RWPE1 (cell line): ENCODE measurements around the gene NAV3.

Experiments
- CTCF ChIA-PET: fragments of 350-600 bp; sonication (Branson Sonifier 250); formaldehyde crosslinking; extraction: SDS; loops from one replicate; lab custom pipeline; 2021; lab: Yijun Ruan, JAX
- POLR2A ChIA-PET: fragments of 400-600 bp; formaldehyde crosslinking; extraction: SDS; loops from one replicate; lab custom pipeline; 2020; ENCODE audit warnings: antibody characterized with exemption; ENCODE audit not compliant: low non-redundant PET; lab: Yijun Ruan, JAX
- DNase-seq: peaks from one replicate; pipeline ENCODE4 v3.0.0; 2012; ENCODE audit warnings: low spot score
- H3K27ac ChIP-seq: fragments of 450-650 bp; 2 replicates; pipeline ENCODE4 v1.5.1; 2017
- TF ChIP-seq, protein P1 (sequence below): fragments of 450-650 bp; conservative IDR thresholded peaks from 2 replicates; pipeline ENCODE4 v1.5.1; 2017; ENCODE audit warnings: low read depth, mild to moderate bottlenecking

NAV3 gene

GRCh38 chr12:78118036-78118435, 287.3 kb downstream of the NAV3 start:
- DNase-seq = no peak
- no peak overlapping the region for H3K27ac ChIP-seq
- ChIA-PET CTCF (no interaction called here), POLR2A (no interaction called here)
- TF ChIP-seq, protein P1, sequence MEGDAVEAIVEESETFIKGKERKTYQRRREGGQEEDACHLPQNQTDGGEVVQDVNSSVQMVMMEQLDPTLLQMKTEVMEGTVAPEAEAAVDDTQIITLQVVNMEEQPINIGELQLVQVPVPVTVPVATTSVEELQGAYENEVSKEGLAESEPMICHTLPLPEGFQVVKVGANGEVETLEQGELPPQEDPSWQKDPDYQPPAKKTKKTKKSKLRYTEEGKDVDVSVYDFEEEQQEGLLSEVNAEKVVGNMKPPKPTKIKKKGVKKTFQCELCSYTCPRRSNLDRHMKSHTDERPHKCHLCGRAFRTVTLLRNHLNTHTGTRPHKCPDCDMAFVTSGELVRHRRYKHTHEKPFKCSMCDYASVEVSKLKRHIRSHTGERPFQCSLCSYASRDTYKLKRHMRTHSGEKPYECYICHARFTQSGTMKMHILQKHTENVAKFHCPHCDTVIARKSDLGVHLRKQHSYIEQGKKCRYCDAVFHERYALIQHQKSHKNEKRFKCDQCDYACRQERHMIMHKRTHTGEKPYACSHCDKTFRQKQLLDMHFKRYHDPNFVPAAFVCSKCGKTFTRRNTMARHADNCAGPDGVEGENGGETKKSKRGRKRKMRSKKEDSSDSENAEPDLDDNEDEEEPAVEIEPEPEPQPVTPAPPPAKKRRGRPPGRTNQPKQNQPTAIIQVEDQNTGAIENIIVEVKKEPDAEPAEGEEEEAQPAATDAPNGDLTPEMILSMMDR = no peak

- H3K27ac ChIP-seq = no peak overlapping the region
- TF ChIP-seq, protein P1 = no peak
- DNase-seq = no peak
- CTCF ChIA-PET = interaction anchor here (0.9 kb wide), 1 partner anchor 28 kb away, joined by 4 read pairs; no protein-coding TSS in a partner anchor
- POLR2A ChIA-PET = no interaction called here
These were observed 287.8 kb downstream of the NAV3 start for GRCh38 chr12:78118486-78118885.

DNA sequence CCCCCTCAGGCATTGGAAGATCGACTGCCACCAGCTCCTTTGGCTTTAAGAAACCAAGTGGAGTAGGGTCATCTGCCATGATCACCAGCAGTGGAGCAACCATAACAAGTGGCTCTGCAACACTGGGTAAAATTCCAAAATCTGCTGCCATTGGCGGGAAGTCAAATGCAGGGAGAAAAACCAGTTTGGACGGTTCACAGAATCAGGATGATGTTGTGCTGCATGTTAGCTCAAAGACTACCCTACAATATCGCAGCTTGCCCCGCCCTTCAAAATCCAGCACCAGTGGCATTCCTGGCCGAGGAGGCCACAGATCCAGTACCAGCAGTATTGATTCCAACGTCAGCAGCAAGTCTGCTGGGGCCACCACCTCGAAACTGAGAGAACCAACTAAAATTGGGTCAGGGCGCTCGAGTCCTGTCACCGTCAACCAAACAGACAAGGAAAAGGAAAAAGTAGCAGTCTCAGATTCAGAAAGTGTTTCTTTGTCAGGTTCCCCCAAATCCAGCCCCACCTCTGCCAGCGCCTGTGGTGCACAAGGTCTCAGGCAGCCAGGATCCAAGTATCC, 288.7 kb downstream of the NAV3 start:
- CTCF ChIA-PET = interaction anchor here (0.6 to 0.9 kb wide), 2 partner anchors 27 to 101 kb away, joined by 3 to 4 read pairs; no protein-coding TSS in a partner anchor
- POLR2A ChIA-PET = no interaction called here
- TF ChIP-seq, protein P1 = no peak
- H3K27ac ChIP-seq = no peak overlapping the region
- no peak for DNase-seq

DNA sequence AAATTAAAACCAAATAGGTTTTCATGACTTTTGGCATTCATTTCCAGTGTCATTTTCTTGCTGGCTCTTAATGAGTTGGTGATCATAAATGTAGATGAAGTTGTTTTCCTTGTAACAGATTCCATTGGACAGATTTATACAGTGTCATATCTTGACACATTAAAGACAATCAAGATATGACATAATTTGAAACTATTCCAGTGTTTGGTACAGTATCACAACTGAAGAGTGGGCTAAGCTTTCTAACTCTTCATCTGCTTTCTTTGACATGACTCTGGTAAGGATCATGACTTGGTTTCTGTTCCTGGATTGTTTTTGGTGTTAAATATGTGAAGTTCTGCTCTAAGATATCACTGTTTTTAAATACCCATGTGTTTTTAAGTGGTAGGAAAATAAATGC, 289.6 kb downstream of the NAV3 start:
- no peak for DNase-seq
- H3K27ac ChIP-seq = no peak overlapping the region
- CTCF ChIA-PET = interaction anchor here (0.7 to 0.8 kb wide), 3 partner anchors 43 to 930 kb away, joined by 3 to 6 read pairs (median 3); no protein-coding TSS in a partner anchor
- POLR2A ChIA-PET = no interaction called here
- TF ChIP-seq, protein P1 = no peak

GRCh38 chr12:78120866-78121560, 290.3 kb downstream of the NAV3 start:
- DNase-seq = no peak
- ChIA-PET POLR2A (no interaction called here), CTCF (interaction anchor here (0.7 to 0.8 kb wide), 3 partner anchors 393 to 1667 kb away, joined by 3 to 6 read pairs (median 3); no protein-coding TSS in a partner anchor)

DNA sequence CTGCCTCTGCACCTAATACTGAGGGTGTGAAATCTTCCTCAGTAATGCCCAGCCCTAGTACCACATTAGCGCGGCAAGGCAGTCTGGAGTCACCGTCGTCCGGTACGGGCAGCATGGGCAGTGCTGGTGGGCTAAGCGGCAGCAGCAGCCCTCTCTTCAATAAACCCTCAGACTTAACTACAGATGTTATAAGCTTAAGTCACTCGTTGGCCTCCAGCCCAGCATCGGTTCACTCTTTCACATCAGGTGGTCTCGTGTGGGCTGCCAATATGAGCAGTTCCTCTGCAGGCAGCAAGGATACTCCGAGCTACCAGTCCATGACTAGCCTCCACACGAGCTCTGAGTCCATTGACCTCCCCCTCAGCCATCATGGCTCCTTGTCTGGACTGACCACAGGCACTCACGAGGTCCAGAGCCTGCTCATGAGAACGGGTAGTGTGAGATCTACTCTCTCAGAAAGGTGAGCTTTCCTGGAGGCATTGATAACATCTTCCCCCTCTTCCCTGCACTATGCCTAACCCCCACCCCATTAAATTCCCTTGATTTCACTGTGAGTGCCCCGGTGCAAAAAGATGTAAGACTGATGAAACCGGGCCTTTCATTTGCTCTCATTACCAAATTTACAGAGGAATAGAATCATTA, 291.4 kb downstream of the NAV3 start:
- ChIA-PET POLR2A (no interaction called here), CTCF (interaction anchor here (0.6 to 0.8 kb wide), 3 partner anchors 19 to 947 kb away, joined by 3 to 6 read pairs (median 4); no protein-coding TSS in a partner anchor)
- TF ChIP-seq, protein P1 = no peak
- H3K27ac ChIP-seq = no peak overlapping the region
- DNase-seq = no peak

More at GRCh38 chr12:78120866-78121560, 290.3 kb downstream of the NAV3 start:
- no peak overlapping the region for H3K27ac ChIP-seq
- TF ChIP-seq, protein P1 = 0 out of 2 replicates have a peak, but pooled peaks have one; percentile 10
